Pancreas (tissue), 10 donors: ENCODE data around the gene TSPAN4. TPM values are rescaled to one million over a fixed set of nuclear protein-coding genes. Genes with fewer than 3 reads are reported as not detected.

Experiments used
- ATAC-seq, 4 donors: fragments of 200-7000 bp; cut with Tn5 transposase; one replicate each; pipeline versions ENCODE4 v1.8.0 to v1.9.1; 2020; ENCODE audit warnings: mild to moderate bottlenecking in 4 of 4, moderate library complexity in 4 of 4
- DNase-seq, 6 donors: peaks; one replicate each; pipeline ENCODE4 v3.0.0-alpha.2; 2020
- FAIRE-seq: peaks from 2 replicates; lab custom pipeline; 2012; peaks lifted over from hg19 to GRCh38; lab: Jason Lieb, UNC
- H3K27ac ChIP-seq, 4 donors: fragments of 200-600 bp; sonication (generic); 1 replicate in 3 of 4; 2 replicates in 1 of 4; pipeline versions ENCODE4 v1.5.0 to v1.8.0; 2020
- H3K27me3 ChIP-seq, 4 donors: fragments of 200-600 bp; one replicate each; pipeline ENCODE4 v1.8.0; 2021
- H3K36me3 ChIP-seq, 3 donors: fragments of 200-600 bp; sonication (generic) in 1 of 3; one replicate each; pipeline versions ENCODE4 v1.5.0 to v1.8.0; 2020 to 2021
- H3K4me1 ChIP-seq, 3 donors: fragments of 200-600 bp; one replicate each; pipeline ENCODE4 v1.8.0; 2021
- H3K4me3 ChIP-seq, 4 donors: fragments of 200-600 bp; sonication (generic) in 2 of 4; one replicate each; pipeline versions ENCODE4 v1.5.0 to v1.8.0; 2020 to 2021
- H3K9me3 ChIP-seq, 4 donors: fragments of 200-600 bp; one replicate each; pipeline ENCODE4 v1.8.0; 2021
- WGBS, 2 donors: extraction: QIAGEN DNeasy Blood & Tissue Kit; methylation state at CpG; one replicate each; pipeline ENCODE4 v1.1.7; 2013; 5-methylcytosine and 5-hydroxymethylcytosine counted together
- intact Hi-C, 3 donors: fragments of 100-400 bp; cut with DNase I; formaldehyde crosslinking; loops; one replicate each; pipeline versions ENCODE4 v1.11.1 to v1.14.2; 2022
- polyA plus RNA-seq, 2 donors: library from polyadenylated mRNA; stranded (reverse); fragments of 200-250 nt; gene quantifications; one replicate each; pipeline ENCODE4 v1.2.3, GENCODE V29; 2013
- total RNA-seq, 6 donors: library from RNA; stranded (reverse); fragmentation: NEBNext Ultra II Directional in 4 of 6; extraction: Animal tissue kit (Norgen Biotek cat#: 25700) in 4 of 6; gene quantifications; one replicate each; pipeline versions ENCODE4 v1.2.1 to v1.2.4, GENCODE V29; 2021 to 2023
- TF ChIP-seq, protein P1 (sequence below), 4 donors: fragments of 200-600 bp; sonication (generic) in 3 of 4; IDR thresholded peaks; one replicate each; pipeline versions ENCODE4 v1.5.0 to v1.8.0; 2021; ENCODE audit warnings: antibody characterized with exemption in 4 of 4
- donor health status: healthy with polysubstance abuse.
- donor health status: DM: no; HTN: no; CAD: no; lungs with moderate emphysema.
- donor health status: DM: no; HTN: no; CAD: no.
- donor health status: control.
- donor health status: control.
- donor health status: Bipolar disorder and iron deficiency.
- donor health status: DM: yes; HTN: yes; CAD: no.
- donor health status: DM: no; HTN: no; CAD: no.
- donor health status: DM: no; HTN: no; CAD: no.
- donor health status: DM: yes; HTN: yes; CAD: no.

TSPAN4 gene
- total and polyA plus RNA-seq, 8 donors: 15.3 to 67.2 (median 20.3) TPM

DNA sequence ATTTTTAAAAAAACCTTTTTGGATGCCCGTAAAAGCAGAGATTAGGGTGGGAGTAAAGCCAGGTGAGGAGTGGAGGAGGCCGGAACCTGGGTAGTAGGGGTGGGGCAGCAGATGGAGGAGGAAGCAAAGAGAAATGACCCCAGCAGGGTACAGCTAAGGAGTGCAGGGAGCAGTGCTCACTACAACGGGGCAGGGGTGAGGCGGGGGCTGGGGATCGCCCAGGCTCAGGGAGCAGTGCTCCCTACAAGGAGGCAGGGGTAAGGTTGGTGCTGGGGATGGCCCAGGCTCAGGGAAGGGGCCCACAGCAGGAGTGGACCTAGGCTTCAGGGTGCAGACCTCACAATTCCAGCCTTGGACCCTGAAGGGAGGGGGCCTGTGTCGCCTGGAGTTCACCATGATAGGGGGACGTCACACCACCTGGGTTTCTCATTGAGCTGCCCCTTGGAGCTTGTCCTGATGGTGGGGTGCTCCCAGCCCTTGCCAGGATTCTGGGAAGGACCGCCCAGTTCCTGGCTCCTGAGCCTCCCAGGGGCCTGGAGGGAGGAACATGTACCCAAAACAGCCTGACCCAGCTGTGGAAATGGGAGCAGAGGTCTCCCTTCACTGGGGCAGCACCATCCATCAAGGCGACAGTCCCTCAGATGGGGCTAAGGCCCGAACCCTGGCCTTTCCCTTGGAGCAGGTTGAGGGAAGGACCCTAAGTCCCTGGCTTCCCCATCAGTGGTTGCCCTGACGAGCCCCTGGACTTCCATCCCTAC lies 26.8 kb upstream of the TSPAN4 start:
- H3K4me1 ChIP-seq: peaks cover 3 to 13% (median 11%) of the 10 kb centered on the region in 3 donors
- no peak for FAIRE-seq
- no peaks in the 10 kb centered on the region for H3K9me3 ChIP-seq
- ATAC-seq: no peak
- TF ChIP-seq, protein P1, sequence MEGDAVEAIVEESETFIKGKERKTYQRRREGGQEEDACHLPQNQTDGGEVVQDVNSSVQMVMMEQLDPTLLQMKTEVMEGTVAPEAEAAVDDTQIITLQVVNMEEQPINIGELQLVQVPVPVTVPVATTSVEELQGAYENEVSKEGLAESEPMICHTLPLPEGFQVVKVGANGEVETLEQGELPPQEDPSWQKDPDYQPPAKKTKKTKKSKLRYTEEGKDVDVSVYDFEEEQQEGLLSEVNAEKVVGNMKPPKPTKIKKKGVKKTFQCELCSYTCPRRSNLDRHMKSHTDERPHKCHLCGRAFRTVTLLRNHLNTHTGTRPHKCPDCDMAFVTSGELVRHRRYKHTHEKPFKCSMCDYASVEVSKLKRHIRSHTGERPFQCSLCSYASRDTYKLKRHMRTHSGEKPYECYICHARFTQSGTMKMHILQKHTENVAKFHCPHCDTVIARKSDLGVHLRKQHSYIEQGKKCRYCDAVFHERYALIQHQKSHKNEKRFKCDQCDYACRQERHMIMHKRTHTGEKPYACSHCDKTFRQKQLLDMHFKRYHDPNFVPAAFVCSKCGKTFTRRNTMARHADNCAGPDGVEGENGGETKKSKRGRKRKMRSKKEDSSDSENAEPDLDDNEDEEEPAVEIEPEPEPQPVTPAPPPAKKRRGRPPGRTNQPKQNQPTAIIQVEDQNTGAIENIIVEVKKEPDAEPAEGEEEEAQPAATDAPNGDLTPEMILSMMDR (IDR thresholded peaks at IDR 0.05): no peak
- peak in 1 of 6 donors; percentile 61 for DNase-seq
- peaks cover 0 to 18% (median 13%) of the 10 kb centered on the region in 3 donors for H3K36me3 ChIP-seq
- H3K4me3 ChIP-seq: no peak overlapping the region
- H3K27ac ChIP-seq: no peak overlapping the region
- no peaks in the 10 kb centered on the region for H3K27me3 ChIP-seq
- 80 to 82% methylated on average over 11 of the region's 11 CpGs for WGBS, 2 donors
- intact Hi-C loops: no loop called here

DNA sequence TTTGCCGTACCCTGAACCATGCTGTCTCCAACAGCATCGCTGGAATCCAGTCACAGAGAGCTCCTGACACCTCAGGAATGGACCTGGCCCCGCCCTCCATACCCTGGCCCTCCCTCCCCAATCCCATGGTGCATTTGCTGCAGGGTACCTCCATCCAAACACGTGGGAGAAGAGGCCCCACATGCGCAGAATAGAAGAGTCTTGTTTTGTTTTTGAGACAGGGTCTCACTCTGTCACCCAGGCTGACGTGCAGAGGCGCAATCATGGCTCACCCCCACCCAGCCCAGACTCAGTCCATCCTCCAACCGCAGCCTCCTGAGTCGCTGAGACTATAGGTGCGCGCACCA lies 26.2 kb upstream of the TSPAN4 start:
- TF ChIP-seq, protein P1 (IDR thresholded peaks at IDR 0.05): no peak
- H3K27ac ChIP-seq: no peak overlapping the region
- FAIRE-seq (no peak), DNase-seq (no peak), ATAC-seq (no peak)
- H3K36me3 ChIP-seq: peaks cover 0 to 18% (median 13%) of the 10 kb centered on the region in 3 donors
- intact Hi-C loops: no loop called here
- no peak overlapping the region for H3K4me3 ChIP-seq
- peaks cover 0 to 15% (median 11%) of the 10 kb centered on the region in 3 donors for H3K4me1 ChIP-seq
- H3K9me3 ChIP-seq: no peaks in the 10 kb centered on the region
- 81 to 84% methylated on average over 11 of the region's 11 CpGs for WGBS, 2 donors
- H3K27me3 ChIP-seq: no peaks in the 10 kb centered on the region

DNA sequence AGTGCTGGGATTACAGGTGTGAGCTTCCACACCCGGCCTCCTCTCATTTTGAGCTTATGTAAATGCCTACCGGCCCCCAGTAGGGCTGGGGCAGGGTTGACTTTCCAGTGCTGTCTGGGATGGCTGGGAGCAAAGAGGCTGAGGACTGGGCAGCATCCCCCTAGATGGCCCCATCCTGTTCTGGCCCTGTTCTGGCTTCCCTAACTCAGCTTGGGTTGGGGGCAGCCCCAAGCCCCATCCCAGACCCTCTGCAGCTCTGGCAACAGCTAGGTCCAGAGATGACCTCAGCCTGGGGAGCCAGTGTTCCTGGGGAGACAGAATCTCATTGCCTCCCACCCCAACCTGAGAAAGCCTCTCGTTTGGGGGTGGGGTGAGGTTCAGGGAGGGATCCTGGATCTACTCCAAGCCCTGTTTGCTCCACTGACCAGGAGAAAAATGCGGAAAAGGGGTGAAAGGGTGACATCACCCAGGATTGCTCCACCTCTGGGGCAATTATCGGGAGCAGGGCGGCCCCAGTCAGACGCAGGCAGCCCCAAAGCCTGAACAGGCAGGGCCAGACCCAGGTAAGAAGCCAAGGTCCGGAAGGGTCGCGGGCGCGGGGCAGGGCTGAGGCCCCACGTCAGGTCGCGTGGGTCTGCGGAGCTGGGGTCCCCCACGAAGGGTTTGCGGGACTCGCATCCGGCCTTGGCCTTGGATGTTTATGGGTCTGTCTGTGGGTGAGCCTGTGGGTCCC lies 24.1 kb upstream of the TSPAN4 start, which contains the start of gene PNPLA2:
TSS of gene PNPLA2 (plus strand) at position 519 of the 733 bp plus-strand sequence. CDS start 805 bp downstream, outside the sequence.
- no peaks in the 10 kb centered on the region for H3K9me3 ChIP-seq
- WGBS, 2 donors: 12 to 14% methylated on average over 17 to 20 of the region's 20 CpGs
- no peaks in the 10 kb centered on the region for H3K27me3 ChIP-seq
- H3K27ac ChIP-seq: peak within 1 kb of the TSS; percentile 91 to 99 (median 97)
- TF ChIP-seq, protein P1 (IDR thresholded peaks at IDR 0.05): no peak
- FAIRE-seq: no peak
- H3K4me3 ChIP-seq: peak within 1 kb of the TSS; percentile 80 to 97 (median 90)
- DNase-seq: peak in 5 of 6 donors; percentile 64 to 76 (median 70)
- peaks cover 10 to 29% (median 24%) of the 10 kb centered on the region in 3 donors for H3K4me1 ChIP-seq
- ATAC-seq: peak in 3 of 4 donors; percentile 3 to 5 (median 4)
- H3K36me3 ChIP-seq: peaks cover 0 to 3% (median 0%) of the 10 kb centered on the region in 3 donors
- intact Hi-C loops: no loop called here

DNA sequence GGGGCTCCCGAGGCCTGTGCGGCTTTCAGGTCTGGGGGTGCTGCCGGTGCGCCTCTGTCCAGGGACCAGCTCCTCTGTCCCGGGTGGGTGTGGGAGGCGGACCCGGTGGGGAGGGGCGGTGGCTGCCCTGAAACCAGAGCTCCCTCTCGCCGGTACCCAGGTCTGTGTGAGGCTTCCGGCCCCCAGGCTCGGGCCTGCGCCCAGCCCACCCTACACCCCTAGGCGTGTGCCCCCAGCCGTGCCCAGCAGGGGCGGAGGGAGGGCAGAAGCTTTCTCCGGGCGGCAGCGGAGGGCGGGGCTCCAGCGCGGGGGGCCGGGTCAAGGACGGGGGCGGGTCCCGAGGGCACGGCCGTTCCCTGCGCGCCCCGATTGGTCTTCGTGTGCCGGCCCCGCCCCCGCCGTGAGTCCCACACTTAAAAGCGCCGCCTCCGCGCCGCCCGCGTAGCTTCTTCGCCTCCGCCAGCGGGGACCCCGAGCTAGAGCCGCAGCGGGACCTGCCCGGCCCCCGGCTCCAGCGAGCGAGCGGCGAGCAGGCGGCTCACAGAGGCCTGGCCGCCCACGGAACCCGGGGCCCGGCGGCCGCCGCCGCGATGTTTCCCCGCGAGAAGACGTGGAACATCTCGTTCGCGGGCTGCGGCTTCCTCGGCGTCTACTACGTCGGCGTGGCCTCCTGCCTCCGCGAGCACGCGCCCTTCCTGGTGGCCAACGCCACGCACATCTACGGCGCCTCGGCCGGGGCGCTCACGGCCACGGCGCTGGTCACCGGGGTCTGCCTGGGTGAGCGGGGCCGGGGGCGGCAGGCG lies 23.3 kb upstream of the TSPAN4 start:
- intact Hi-C loops: no loop called here
- H3K4me3 ChIP-seq: peak overlapping the region; percentile 80 to 97 (median 90)
- peaks cover 0 to 7% (median 6%) of the 10 kb centered on the region in 3 donors for H3K36me3 ChIP-seq
- TF ChIP-seq, protein P1 (IDR thresholded peaks at IDR 0.05): peak in 1 of 4 donors; percentile 8
- peak; percentile 70 to 79 (median 75) for ATAC-seq
- H3K27me3 ChIP-seq: no peaks in the 10 kb centered on the region
- no peak for FAIRE-seq
- DNase-seq: peak; percentile 92 to 97 (median 94)
- peaks cover 10 to 29% (median 24%) of the 10 kb centered on the region in 3 donors for H3K4me1 ChIP-seq
- no peaks in the 10 kb centered on the region for H3K9me3 ChIP-seq
- 0 to 1% methylated on average over 53 to 96 of the region's 96 CpGs for WGBS, 2 donors
- H3K27ac ChIP-seq: peak overlapping the region; percentile 91 to 99 (median 97)
